ENCODE data around the gene ZNF335. TPM values are rescaled to one million over a fixed set of nuclear protein-coding genes. Genes with fewer than 3 reads are reported as not detected.
"Not testable (repeated sequence)": the region's sequence is repeated elsewhere in the genome, so short reads cannot be mapped to it uniquely, and the experiment has no call there.

Gene ZNF335
- total and polyA plus RNA-seq, 2 experiments from 2014 or later: 12.6 to 14.9 TPM

DNA sequence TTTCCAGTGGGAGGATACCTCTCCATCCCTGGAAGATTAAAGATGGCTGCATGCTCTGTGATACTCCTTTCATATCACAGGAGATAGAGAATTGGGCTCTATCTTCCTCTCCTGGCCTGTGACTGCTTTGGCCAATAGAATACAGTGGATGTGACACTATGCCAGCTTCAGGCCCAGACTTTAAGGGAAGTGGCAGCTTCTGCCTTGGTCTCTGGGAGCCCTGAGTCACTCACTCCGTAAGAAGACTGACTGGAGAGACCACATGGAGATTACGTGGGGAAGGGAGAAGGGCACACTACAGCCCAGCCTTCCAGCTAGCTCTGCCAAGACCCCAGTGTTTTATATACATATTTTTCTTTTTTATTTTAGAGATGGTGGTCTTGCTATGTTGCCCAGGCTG, 26.3 kb upstream of the ZNF335 start:
- TF ChIP-seq CTCF (IDR thresholded peaks at IDR 0.05; ENCODE audit: poor library complexity) (no peak), EZH2phosphoT487 (IDR thresholded peaks at IDR 0.05; ENCODE audit: low read depth, severe bottlenecking, unreplicated experiment) (no peak), EZH2 (IDR thresholded peaks at IDR 0.05; ENCODE audit: borderline replicate concordance) (no peak)
- no peak overlapping the region for H3K4me3 ChIP-seq
- H3K79me2 ChIP-seq: no peaks in the 10 kb centered on the region
- no peaks in the 10 kb centered on the region for H3K27me3 ChIP-seq
- no peaks in the 10 kb centered on the region for H4K20me1 ChIP-seq (ENCODE audit: insufficient read depth, poor library complexity, severe bottlenecking)
- H3K4me1 ChIP-seq (ENCODE audit: insufficient read depth): peaks cover 4% of the 10 kb centered on the region
- no peak overlapping the region for H2AFZ ChIP-seq
- no peaks in the 10 kb centered on the region for H3K36me3 ChIP-seq (replicated peaks; ENCODE audit: insufficient read depth, low read depth)
- H3K4me2 ChIP-seq: no peak overlapping the region
- WGBS (ENCODE audit: low lambda C conversion rate, missing lambda C conversion rate): 78% methylated on average over 2 of the region's 2 CpGs
- no peaks in the 10 kb centered on the region for H3K9me3 ChIP-seq (ENCODE audit: low read depth)
- no peaks in the 10 kb centered on the region for H3K9me2 ChIP-seq (replicated peaks; ENCODE audit: insufficient read depth)
- no peak overlapping the region for H3K27ac ChIP-seq
- no peak for DNase-seq (ENCODE audit: low spot score)

DNA sequence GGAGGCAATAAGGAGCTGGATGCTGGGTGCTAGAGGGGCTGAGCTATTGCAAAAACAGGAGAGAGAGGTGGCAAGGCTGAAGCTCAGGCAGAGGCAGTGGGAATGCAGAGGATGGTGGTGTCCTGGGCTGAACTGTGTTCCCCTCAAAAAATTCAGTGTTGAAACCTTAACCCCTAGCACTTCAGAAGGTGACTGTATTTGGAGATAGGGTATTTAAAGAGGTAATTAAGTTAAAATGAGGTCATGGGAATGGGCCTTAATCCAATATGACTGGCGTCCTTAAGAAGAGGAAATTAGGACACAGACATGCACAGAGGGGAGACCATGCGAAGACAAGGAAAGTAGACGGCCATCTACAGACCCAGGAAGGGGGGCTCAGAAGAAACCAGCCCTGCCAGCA, 25.2 kb upstream of the ZNF335 start:
- TF ChIP-seq EZH2 (IDR thresholded peaks at IDR 0.05; ENCODE audit: borderline replicate concordance): no peak
- TF ChIP-seq CTCF (IDR thresholded peaks at IDR 0.05; ENCODE audit: poor library complexity): no peak
- no peak for TF ChIP-seq EZH2phosphoT487 (IDR thresholded peaks at IDR 0.05; ENCODE audit: low read depth, severe bottlenecking, unreplicated experiment)
- Histone ChIP-seq H3K9me3 (ENCODE audit: low read depth) (no peaks in the 10 kb centered on the region), H3K9me2 (replicated peaks; ENCODE audit: insufficient read depth) (no peaks in the 10 kb centered on the region), H3K4me2 (no peak overlapping the region), H3K4me3 (no peak overlapping the region), H3K4me1 (ENCODE audit: insufficient read depth) (peaks cover 4% of the 10 kb centered on the region), H3K27me3 (no peaks in the 10 kb centered on the region), H3K79me2 (no peaks in the 10 kb centered on the region), H4K20me1 (ENCODE audit: insufficient read depth, poor library complexity, severe bottlenecking) (no peaks in the 10 kb centered on the region), H3K36me3 (replicated peaks; ENCODE audit: insufficient read depth, low read depth) (no peaks in the 10 kb centered on the region), H3K27ac (no peak overlapping the region), H2AFZ (no peak overlapping the region)
- DNase-seq (ENCODE audit: low spot score): no peak
- WGBS (ENCODE audit: low lambda C conversion rate, missing lambda C conversion rate): 61% methylated on average over 3 of the region's 3 CpGs

DNA sequence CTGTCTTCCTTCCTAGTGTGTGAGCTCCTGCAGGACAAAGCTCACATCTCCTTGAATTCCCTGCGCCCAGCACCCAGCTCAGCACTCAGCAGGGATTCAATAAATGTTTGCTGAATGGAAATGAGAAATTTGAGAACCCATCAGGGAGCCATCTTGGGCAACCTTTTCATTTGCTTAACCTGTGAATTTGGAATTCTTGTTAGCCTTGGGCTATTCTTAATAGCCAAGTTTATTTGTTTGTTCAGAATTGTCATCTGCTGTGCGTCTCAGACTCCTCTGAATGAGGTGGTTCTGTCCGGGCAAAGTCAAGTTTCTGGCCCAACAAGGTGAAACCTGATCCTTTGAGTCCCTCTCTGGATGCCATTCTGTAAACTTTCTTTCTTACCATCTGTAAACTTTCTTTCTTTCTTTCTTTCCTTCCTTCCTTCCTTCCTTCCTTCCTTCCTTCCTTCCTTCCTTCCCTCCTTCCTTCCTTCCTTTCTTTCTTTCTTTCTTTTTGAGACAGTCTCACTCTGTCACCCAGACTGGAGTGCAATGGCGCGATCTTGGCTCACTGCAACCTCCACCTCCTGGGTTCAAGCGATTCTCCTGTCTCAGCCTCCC, 23.6 kb upstream of the ZNF335 start:
- not testable (repeated sequence) for H3K4me1 ChIP-seq (ENCODE audit: insufficient read depth); H3K79me2 ChIP-seq; DNase-seq (ENCODE audit: low spot score); H3K27me3 ChIP-seq; H3K27ac ChIP-seq; H3K4me2 ChIP-seq; H4K20me1 ChIP-seq (ENCODE audit: insufficient read depth, poor library complexity, severe bottlenecking); H3K36me3 ChIP-seq (replicated peaks; ENCODE audit: insufficient read depth, low read depth); H3K4me3 ChIP-seq; H3K9me2 ChIP-seq (replicated peaks; ENCODE audit: insufficient read depth); H2AFZ ChIP-seq; H3K9me3 ChIP-seq (ENCODE audit: low read depth)
- 68% methylated on average over 6 of the region's 6 CpGs for WGBS (ENCODE audit: low lambda C conversion rate, missing lambda C conversion rate)

- Histone ChIP-seq H3K27ac (no peak overlapping the region), H3K4me1 (ENCODE audit: insufficient read depth) (peaks cover 4% of the 10 kb centered on the region), H3K9me3 (ENCODE audit: low read depth) (no peaks in the 10 kb centered on the region), H2AFZ (no peak overlapping the region), H3K9me2 (replicated peaks; ENCODE audit: insufficient read depth) (no peaks in the 10 kb centered on the region), H3K27me3 (no peaks in the 10 kb centered on the region), H4K20me1 (ENCODE audit: insufficient read depth, poor library complexity, severe bottlenecking) (no peaks in the 10 kb centered on the region), H3K4me3 (no peak overlapping the region), H3K79me2 (no peaks in the 10 kb centered on the region), H3K4me2 (no peak overlapping the region), H3K36me3 (replicated peaks; ENCODE audit: insufficient read depth, low read depth) (no peaks in the 10 kb centered on the region)
- TF ChIP-seq CTCF (IDR thresholded peaks at IDR 0.05; ENCODE audit: poor library complexity): no peak
- no peak for TF ChIP-seq EZH2phosphoT487 (IDR thresholded peaks at IDR 0.05; ENCODE audit: low read depth, severe bottlenecking, unreplicated experiment)
- no peak for TF ChIP-seq EZH2 (IDR thresholded peaks at IDR 0.05; ENCODE audit: borderline replicate concordance)
- no peak for DNase-seq (ENCODE audit: low spot score)
- 77% methylated on average over 9 of the region's 9 CpGs for WGBS (ENCODE audit: low lambda C conversion rate, missing lambda C conversion rate)
Observed at GRCh38 chr20:45994761-45995493, 22.9 kb upstream of the ZNF335 start.
